SK-N-SH (cell line): Measurements from ENCODE around the gene TMPRSS13. TPM values are rescaled to one million over a fixed set of nuclear protein-coding genes. Genes with fewer than 3 reads are reported as not detected.

Experiments used
- CTCF ChIA-PET: fragments of 300-600, 350-600 bp; formaldehyde crosslinking; extraction: SDS; loops from one replicate; lab custom pipeline; 2021; lab: Yijun Ruan, JAX
- POLR2A ChIA-PET: fragments of 350-600 bp; sonication (Branson Sonifier 250); formaldehyde crosslinking; extraction: SDS; loops from one replicate; lab custom pipeline; 2020; ENCODE audit warnings: antibody characterized with exemption, inconsistent platforms; lab: Yijun Ruan, JAX
- DNase-seq: peaks from one replicate; pipeline ENCODE4 v3.0.0; 2012
- H2AFZ ChIP-seq: fragments of 200-600 bp; sonication (generic); 2 replicates; pipeline ENCODE4 v1.8.1; 2016; ENCODE audit warnings: antibody characterized with exemption, mild to moderate bottlenecking, low read depth
- H3F3A ChIP-seq: fragments of 200-600 bp; sonication (generic); replicated peaks from 2 replicates; pipeline ENCODE3; 2016; ENCODE audit warnings: antibody characterized with exemption, mild to moderate bottlenecking; ENCODE audit not compliant: insufficient read depth
- H3K27ac ChIP-seq, 2 experiments: fragments of 200-500 bp in 1 of 2; fragments of 200-600 bp in 1 of 2; sonication (Bioruptor generic) in 1 of 2; sonication (generic), shearing (Covaris generic) in 1 of 2; 2 replicates each; pipeline versions ENCODE4 v1.5.1 to v1.6.1; 2014 to 2016; ENCODE audit warnings: low read depth in 2 of 2, inconsistent platforms in 1 of 2, low read length in 1 of 2, mild to moderate bottlenecking in 1 of 2, mixed read lengths in 1 of 2
- H3K27me3 ChIP-seq: fragments of 200-600 bp; sonication (generic), shearing (Covaris generic); 2 replicates; pipeline ENCODE4 v1.6.1; 2016; ENCODE audit warnings: mixed run types; ENCODE audit not compliant: insufficient read depth
- H3K36me3 ChIP-seq, 2 experiments: fragments of 200-500 bp in 1 of 2; fragments of 200-600 bp in 1 of 2; sonication (Bioruptor generic) in 1 of 2; sonication (generic) in 1 of 2; replicated peaks in 1 of 2; 2 replicates each; pipeline versions ENCODE3 to v1.5.1; 2014 to 2016; ENCODE audit warnings: low read length in 1 of 2, mild to moderate bottlenecking in 1 of 2; ENCODE audit not compliant: insufficient read depth in 2 of 2, control insufficient read depth in 1 of 2
- H3K4me1 ChIP-seq, 2 experiments: fragments of 200-500 bp in 1 of 2; fragments of 200-600 bp in 1 of 2; sonication (Bioruptor generic) in 1 of 2; sonication (generic), shearing (Covaris generic) in 1 of 2; 2 replicates each; pipeline versions ENCODE4 v1.5.1 to v1.6.1; 2014 to 2016; ENCODE audit warnings: low read depth in 1 of 2, low read length in 1 of 2, mixed run types in 1 of 2; ENCODE audit not compliant: insufficient read depth in 2 of 2, control insufficient read depth in 1 of 2
- H3K4me2 ChIP-seq: fragments of 200-600 bp; sonication (generic), shearing (Covaris generic); 2 replicates; pipeline ENCODE4 v1.6.1; 2017; ENCODE audit warnings: mixed run types
- H3K4me3 ChIP-seq, 2 experiments: fragments of 200-500 bp in 1 of 2; fragments of 200-600 bp in 1 of 2; sonication (Bioruptor generic) in 1 of 2; sonication (generic), shearing (Covaris generic) in 1 of 2; 2 replicates each; pipeline versions ENCODE4 v1.5.1 to v1.8.1; 2014 to 2016; ENCODE audit warnings: low read depth in 2 of 2, inconsistent platforms in 1 of 2, low read length in 1 of 2, mild to moderate bottlenecking in 1 of 2, mixed read lengths in 1 of 2, moderate library complexity in 1 of 2
- H3K79me2 ChIP-seq: fragments of 200-600 bp; sonication (generic); 2 replicates; pipeline ENCODE4 v1.8.1; 2017; ENCODE audit warnings: mild to moderate bottlenecking; ENCODE audit not compliant: insufficient read depth
- H3K9ac ChIP-seq: fragments of 200-600 bp; sonication (generic); 2 replicates; pipeline ENCODE4 v1.6.1; 2017; ENCODE audit warnings: mixed run types
- H3K9me2 ChIP-seq: fragments of 200-600 bp; sonication (generic); 2 replicates; pipeline ENCODE4 v1.6.1; 2017; ENCODE audit warnings: mixed run types
- H3K9me3 ChIP-seq: fragments of 200-600 bp; sonication (generic); 2 replicates; pipeline ENCODE4 v1.6.1; 2017; ENCODE audit warnings: mixed run types, mild to moderate bottlenecking, moderate library complexity
- H4K20me1 ChIP-seq: fragments of 200-600 bp; sonication (generic); 2 replicates; pipeline ENCODE4 v1.6.1; 2017; ENCODE audit warnings: mild to moderate bottlenecking, mixed run types; ENCODE audit not compliant: insufficient read depth
- CHD2 ChIP-seq: fragments of 150-350 bp; IDR thresholded peaks from 2 replicates; pipeline ENCODE4 v1.6.1; 2018; ENCODE audit warnings: low read length; ENCODE audit not compliant: partially characterized antibody
- CTCF ChIP-seq: fragments of 200-600 bp; sonication (generic); IDR thresholded peaks from 2 replicates; pipeline ENCODE4 v1.6.1; 2017; ENCODE audit warnings: antibody characterized with exemption, mild to moderate bottlenecking, moderate library complexity
- ELF1 ChIP-seq: IDR thresholded peaks from 2 replicates; pipeline ENCODE4 v1.4.0; 2012
- EP300 ChIP-seq, 2 experiments: IDR thresholded peaks; 2 replicates each; pipeline versions ENCODE4 v1.4.0 to v1.6.1; 2012; ENCODE audit warnings: borderline replicate concordance in 1 of 2, low read depth in 1 of 2, low read length in 1 of 2
- FOSL2 ChIP-seq: IDR thresholded peaks from 2 replicates; pipeline ENCODE4 v1.4.0; 2012; ENCODE audit warnings: low read depth, mild to moderate bottlenecking, moderate library complexity, borderline replicate concordance
- FOXJ3 ChIP-seq: sonication (generic); formaldehyde crosslinking; IDR thresholded peaks from 2 replicates; pipeline ENCODE4 v1.5.1; 2020; ENCODE audit warnings: mild to moderate bottlenecking, missing genetic modification reagents
- FOXM1 ChIP-seq: IDR thresholded peaks from 2 replicates; pipeline ENCODE4 v1.4.0; 2012; ENCODE audit warnings: low read depth, mild to moderate bottlenecking
- GABPA ChIP-seq: IDR thresholded peaks from 2 replicates; pipeline ENCODE4 v1.4.0; 2012; ENCODE audit warnings: low read depth, mild to moderate bottlenecking
- JUND ChIP-seq: IDR thresholded peaks from 2 replicates; pipeline ENCODE4 v1.4.0; 2012
- MEF2A ChIP-seq: IDR thresholded peaks from 2 replicates; pipeline ENCODE4 v1.4.0; 2012; ENCODE audit warnings: low read depth, borderline replicate concordance
- MXI1 ChIP-seq: IDR thresholded peaks from 2 replicates; pipeline ENCODE4 v1.6.1; 2012; ENCODE audit warnings: mild to moderate bottlenecking, low read depth, low read length, improper control_type of control experiment
- NFIC ChIP-seq: IDR thresholded peaks from 2 replicates; pipeline ENCODE4 v1.4.0; 2012; ENCODE audit warnings: borderline replicate concordance
- NRF1 ChIP-seq: IDR thresholded peaks from 2 replicates; pipeline ENCODE4 v1.6.1; 2012; ENCODE audit warnings: low read depth, mild to moderate bottlenecking, low read length
- POLR2AphosphoS5 ChIP-seq: IDR thresholded peaks from 2 replicates; pipeline ENCODE4 v1.6.1; 2012; ENCODE audit warnings: low read depth, low read length
- RAD21 ChIP-seq: IDR thresholded peaks from 2 replicates; pipeline ENCODE4 v1.6.1; 2012; ENCODE audit warnings: mild to moderate bottlenecking, low read length
- RXRA ChIP-seq: IDR thresholded peaks from 2 replicates; pipeline ENCODE4 v1.4.0; 2012; ENCODE audit warnings: low read depth, mild to moderate bottlenecking, borderline replicate concordance
- SIN3A ChIP-seq: IDR thresholded peaks from 2 replicates; pipeline ENCODE4 v1.6.1; 2012; ENCODE audit warnings: low read depth, mild to moderate bottlenecking, low read length, moderate library complexity, borderline replicate concordance
- TAF1 ChIP-seq: IDR thresholded peaks from 2 replicates; pipeline ENCODE4 v1.6.1; 2012; ENCODE audit warnings: low read depth, mild to moderate bottlenecking, low read length, moderate library complexity, borderline replicate concordance
- TCF12 ChIP-seq: IDR thresholded peaks from 2 replicates; pipeline ENCODE4 v1.4.0; 2012
- TEAD4 ChIP-seq: IDR thresholded peaks from 2 replicates; pipeline ENCODE4 v1.4.0; 2012; ENCODE audit warnings: mild to moderate bottlenecking, borderline replicate concordance; ENCODE audit not compliant: insufficient read depth
- USF1 ChIP-seq: IDR thresholded peaks from 2 replicates; pipeline ENCODE4 v1.4.0; 2012; ENCODE audit warnings: low read depth, borderline replicate concordance
- ZBTB33 ChIP-seq: IDR thresholded peaks from 2 replicates; pipeline ENCODE4 v1.4.0; 2012; ENCODE audit warnings: low read depth, borderline replicate concordance
- WGBS: methylation state at CpG from one replicate; pipeline ENCODE4 v1.1.6; 2017; ENCODE audit warnings: low lambda C conversion rate; 5-methylcytosine and 5-hydroxymethylcytosine counted together
- polyA plus RNA-seq, 3 experiments: library from polyadenylated mRNA; depleted of rRNA; stranded (reverse); fragments of >200 nt; gene quantifications; 2 replicates each; pipeline ENCODE4 v1.2.3, GENCODE V29; 2012

The TMPRSS13 gene
- polyA plus RNA-seq, 1 of the 3 experiments (the other 2 are of a cell fraction): not detected

GRCh38 chr11:117851852-117852251, 77.3 kb downstream of the TMPRSS13 start:
- H3K4me2 ChIP-seq: no peak overlapping the region
- H3K36me3 ChIP-seq: no peaks in the 10 kb centered on the region
- TF ChIP-seq TCF12: no peak
- TF ChIP-seq TAF1: no peak
- TF ChIP-seq USF1: no peak
- TF ChIP-seq POLR2AphosphoS5: no peak
- no peak for TF ChIP-seq MEF2A
- no peak for TF ChIP-seq MXI1
- TF ChIP-seq CHD2: no peak
- no peak for TF ChIP-seq CTCF
- TF ChIP-seq GABPA: no peak
- TF ChIP-seq ELF1: no peak
- TF ChIP-seq FOXM1: no peak
- TF ChIP-seq, all 33 proteins: peak for 0
- Histone ChIP-seq H3K9me3 (0 out of 2 replicates have a peak, but pooled peaks cover 4% of the 10 kb centered on the region), H3K4me3 (no peak overlapping the region), H3K27me3 (no peaks in the 10 kb centered on the region; the same call in 1 of the 2 replicates), H3F3A (no peaks in the 10 kb centered on the region), H4K20me1 (no peaks in the 10 kb centered on the region), H3K9me2 (no peaks in the 10 kb centered on the region), H3K27ac (no peak overlapping the region), H3K9ac (no peak overlapping the region), H3K79me2 (no peaks in the 10 kb centered on the region), H2AFZ (no peak overlapping the region), H3K4me1 (no peaks in the 10 kb centered on the region)
- DNase-seq: no peak
- ChIA-PET POLR2A (no interaction called here), CTCF (interaction anchor here (0.7 to 17.3 kb wide), 4 partner anchors 34 to 425 kb away, joined by 3 to 438 read pairs (median 4); no protein-coding TSS in a partner anchor)
- 39% methylated on average over 3 of the region's 3 CpGs for WGBS

GRCh38 chr11:117851106-117851505, 78.1 kb downstream of the TMPRSS13 start:
- no peaks in the 10 kb centered on the region for H3K36me3 ChIP-seq
- CTCF ChIA-PET: interaction anchor here (0.7 to 17.3 kb wide), 3 partner anchors 34 to 201 kb away, joined by 3 to 438 read pairs (median 3); no protein-coding TSS in a partner anchor
- H4K20me1 ChIP-seq: no peaks in the 10 kb centered on the region
- H3K27me3 ChIP-seq: no peaks in the 10 kb centered on the region; the same call in 1 of the 2 replicates
- 59% methylated on average over 3 of the region's 3 CpGs for WGBS
- H3F3A ChIP-seq: no peaks in the 10 kb centered on the region
- no peak overlapping the region for H2AFZ ChIP-seq
- no peak overlapping the region for H3K4me3 ChIP-seq
- H3K9ac ChIP-seq: no peak overlapping the region
- no peak overlapping the region for H3K4me2 ChIP-seq
- H3K4me1 ChIP-seq: no peaks in the 10 kb centered on the region
- no peak overlapping the region for H3K27ac ChIP-seq
- no peaks in the 10 kb centered on the region for H3K9me2 ChIP-seq
- no peaks in the 10 kb centered on the region for H3K79me2 ChIP-seq
- H3K9me3 ChIP-seq: 0 out of 2 replicates have a peak, but pooled peaks cover 4% of the 10 kb centered on the region
- DNase-seq: no peak
- POLR2A ChIA-PET: no interaction called here
- TF ChIP-seq EP300 (IDR thresholded peaks at IDR 0.05; ENCODE audit: borderline replicate concordance in 1 of 2, low read depth in 1 of 2, low read length in 1 of 2): no peak
- no peak for TF ChIP-seq NRF1
- no peak for TF ChIP-seq ZBTB33
- TF ChIP-seq NFIC: no peak
- no peak for TF ChIP-seq GABPA
- no peak for TF ChIP-seq RAD21
- TF ChIP-seq CHD2: no peak
- no peak for TF ChIP-seq FOXM1
- TF ChIP-seq RXRA: no peak
- no peak for TF ChIP-seq CTCF
- no peak for TF ChIP-seq FOXJ3 (CRISPR knock-in tag)
- no peak for TF ChIP-seq TAF1
- no peak for TF ChIP-seq MXI1
- TF ChIP-seq SIN3A: no peak
- no peak for TF ChIP-seq FOSL2
- TF ChIP-seq TEAD4: no peak
- no peak for TF ChIP-seq JUND
- TF ChIP-seq ELF1: no peak
